Neural cell (in vitro differentiated cells): ENCODE results near the gene HEATR5A. TPM values are rescaled to one million over a fixed set of nuclear protein-coding genes. Genes with fewer than 3 reads are reported as not detected.

ENCODE experiments used
- H2AFZ ChIP-seq: fragments of 200-600, 300-800 bp; sonication (generic), shearing (Covaris generic); 2 replicates; pipeline ENCODE4 v1.6.0; 2014; ENCODE audit warnings: low read depth, mild to moderate bottlenecking, antibody characterized with exemption, low read length, moderate library complexity
- H3F3A ChIP-seq: fragments of 200-600 bp; shearing (Covaris generic); 2 replicates; pipeline ENCODE4 v1.6.1; 2016; ENCODE audit warnings: mild to moderate bottlenecking, moderate library complexity, mixed read lengths, antibody characterized with exemption, low read length; ENCODE audit not compliant: insufficient read depth, poor library complexity, severe bottlenecking
- H3K27ac ChIP-seq: fragments of 200-600, 300-800 bp; sonication (generic), shearing (Covaris generic); 2 replicates; pipeline ENCODE4 v1.5.1; 2014; ENCODE audit warnings: mild to moderate bottlenecking, low read length, moderate library complexity
- H3K27me3 ChIP-seq: fragments of 300-800, 200-600 bp; sonication (generic), shearing (Covaris generic); 2 replicates; pipeline ENCODE4 v1.6.0; 2014; ENCODE audit warnings: mild to moderate bottlenecking, low read depth, low read length, moderate library complexity; ENCODE audit not compliant: insufficient read depth
- H3K36me3 ChIP-seq: fragments of 300-800, 200-600 bp; sonication (generic), shearing (Covaris generic); 2 replicates; pipeline ENCODE4 v1.5.1; 2014; ENCODE audit warnings: mild to moderate bottlenecking, antibody characterized with exemption, low read length, moderate library complexity; ENCODE audit not compliant: insufficient read depth
- H3K4me2 ChIP-seq: fragments of 300-800, 200-600 bp; sonication (generic), shearing (Covaris generic); 2 replicates; pipeline ENCODE4 v1.6.0; 2014; ENCODE audit warnings: mild to moderate bottlenecking, low read length
- H3K4me3 ChIP-seq: fragments of 300-800, 200-600 bp; sonication (generic), shearing (Covaris generic); 2 replicates; pipeline ENCODE4 v1.5.1; 2014; ENCODE audit warnings: mild to moderate bottlenecking, low read length, moderate library complexity
- H3K79me2 ChIP-seq: fragments of 200-600 bp; shearing (Covaris generic); replicated peaks from 2 replicates; pipeline ENCODE4 v1.6.0; 2014; ENCODE audit warnings: mild to moderate bottlenecking, low read length, moderate library complexity; ENCODE audit not compliant: insufficient read depth
- H3K9ac ChIP-seq: fragments of 300-800, 200-600 bp; sonication (generic), shearing (Covaris generic); 2 replicates; pipeline ENCODE4 v1.6.1; 2016; ENCODE audit warnings: mild to moderate bottlenecking, low read length, mixed read lengths
- H3K9me2 ChIP-seq: fragments of 200-600 bp; shearing (Covaris generic); 2 replicates; pipeline ENCODE4 v1.6.1; 2016; ENCODE audit warnings: mild to moderate bottlenecking, low read length, mixed read lengths; ENCODE audit not compliant: insufficient read depth
- H3K9me3 ChIP-seq: fragments of 200-600, 300-800 bp; sonication (generic), shearing (Covaris generic); 2 replicates; pipeline ENCODE4 v1.6.1; 2016; ENCODE audit warnings: mild to moderate bottlenecking, mixed run types, low read length, moderate library complexity, mixed read lengths
- H4K20me1 ChIP-seq: fragments of 200-600 bp; shearing (Covaris generic); 2 replicates; pipeline ENCODE4 v1.6.1; 2016; ENCODE audit warnings: mild to moderate bottlenecking, mixed run types; ENCODE audit not compliant: insufficient read depth
- CTCF ChIP-seq: fragments of 450-650 bp; IDR thresholded peaks from 2 replicates; pipeline ENCODE4 v1.5.1; 2014; ENCODE audit warnings: antibody characterized with exemption, mild to moderate bottlenecking, moderate library complexity; ENCODE audit not compliant: poor library complexity, severe bottlenecking
- EP300 ChIP-seq: fragments of 450-650 bp; conservative IDR thresholded peaks from 2 replicates; pipeline ENCODE4 v1.6.1; 2014; ENCODE audit warnings: antibody characterized with exemption, mild to moderate bottlenecking, moderate library complexity; ENCODE audit not compliant: poor library complexity, severe bottlenecking
- EZH2 ChIP-seq: fragments of 200-600, 300-800 bp; shearing (Covaris generic), sonication (generic); IDR thresholded peaks from 2 replicates; pipeline ENCODE4 v1.6.1; 2014; ENCODE audit warnings: antibody characterized with exemption, low read length, borderline replicate concordance, mild to moderate bottlenecking; ENCODE audit not compliant: insufficient read depth, poor library complexity, severe bottlenecking
- MXI1 ChIP-seq: fragments of 450-650 bp; conservative IDR thresholded peaks from 2 replicates; pipeline ENCODE4 v1.6.1; 2014; ENCODE audit warnings: antibody characterized with exemption, mild to moderate bottlenecking; ENCODE audit not compliant: poor library complexity, severe bottlenecking
- POLR2AphosphoS5 ChIP-seq: IDR thresholded peaks from 2 replicates; pipeline ENCODE4 v1.6.1; 2012
- RAD21 ChIP-seq: fragments of 450-650 bp; conservative IDR thresholded peaks from 2 replicates; pipeline ENCODE4 v1.6.1; 2014; ENCODE audit warnings: antibody characterized with exemption, mild to moderate bottlenecking, moderate library complexity
- REST ChIP-seq: IDR thresholded peaks from 2 replicates; pipeline ENCODE4 v1.6.1; 2012; ENCODE audit warnings: borderline replicate concordance
- SMC3 ChIP-seq: fragments of 450-650 bp; conservative IDR thresholded peaks from 2 replicates; pipeline ENCODE4 v1.6.1; 2014; ENCODE audit warnings: antibody characterized with exemption, mild to moderate bottlenecking, moderate library complexity; ENCODE audit not compliant: poor library complexity
- TAF1 ChIP-seq: IDR thresholded peaks from 2 replicates; pipeline ENCODE4 v1.6.1; 2012; ENCODE audit warnings: low read depth
- polyA plus RNA-seq: library from polyadenylated mRNA; depleted of rRNA; stranded (reverse); fragments of >200 nt; gene quantifications from 2 replicates; pipeline ENCODE4 v1.2.3, GENCODE V29; 2014

Gene HEATR5A
- polyA plus RNA-seq, 1 donor from 2014 or later, result 5.2 TPM

GRCh38 chr14:31292937-31293616 lies 127.3 kb downstream of the HEATR5A start:
- Histone ChIP-seq H2AFZ (no peak overlapping the region), H3K27me3 (no peaks in the 10 kb centered on the region), H3K4me2 (no peak overlapping the region), H4K20me1 (no peaks in the 10 kb centered on the region), H3K9me3 (no peaks in the 10 kb centered on the region), H3K79me2 (no peaks in the 10 kb centered on the region), H3K27ac (no peak overlapping the region), H3F3A (no peaks in the 10 kb centered on the region), H3K4me3 (no peak overlapping the region), H3K36me3 (no peaks in the 10 kb centered on the region), H3K9ac (no peak overlapping the region), H3K9me2 (no peaks in the 10 kb centered on the region)
- TF ChIP-seq POLR2AphosphoS5 (no peak), CTCF (no peak), EP300 (no peak), TAF1 (no peak), RAD21 (no peak), EZH2 (no peak), MXI1 (no peak), REST (no peak), SMC3 (no peak)

- Histone ChIP-seq H3K4me2 (no peak overlapping the region), H3K27ac (no peak overlapping the region), H3K9me3 (no peaks in the 10 kb centered on the region), H4K20me1 (no peaks in the 10 kb centered on the region), H2AFZ (no peak overlapping the region), H3K27me3 (no peaks in the 10 kb centered on the region), H3K79me2 (no peaks in the 10 kb centered on the region), H3K36me3 (no peaks in the 10 kb centered on the region), H3K9me2 (no peaks in the 10 kb centered on the region), H3K9ac (no peak overlapping the region), H3K4me3 (no peak overlapping the region), H3F3A (no peaks in the 10 kb centered on the region)
- TF ChIP-seq RAD21 (no peak), EZH2 (no peak), REST (no peak), SMC3 (no peak), EP300 (no peak), POLR2AphosphoS5 (no peak), CTCF (no peak), TAF1 (no peak), MXI1 (no peak)
Observed at GRCh38 chr14:31291210-31291609, 129.1 kb downstream of the HEATR5A start.
